RPMI7951 (cell line): ENCODE data around the gene NCKIPSD. TPM values are rescaled to one million over a fixed set of nuclear protein-coding genes. Genes with fewer than 3 reads are reported as not detected.

Experiments
- DNase-seq: peaks from one replicate; pipeline ENCODE4 v3.0.0-alpha.2; 2012; ENCODE audit warnings: low read depth
- total RNA-seq: library from RNA; depleted of rRNA; stranded (reverse); fragments of >200 nt; shearing (Covaris generic); gene quantifications from 2 replicates; pipeline ENCODE4 v1.2.3, GENCODE V29; 2014

The NCKIPSD gene
- total RNA-seq, 1 experiment from 2014 or later: 29.6 TPM

- no peak for DNase-seq
These were observed 10.9 kb upstream of the NCKIPSD start for GRCh38 chr3:48696601-48697000.

- no peak for DNase-seq
These were observed 10.4 kb upstream of the NCKIPSD start for GRCh38 chr3:48696156-48696555.

- no peak for DNase-seq
These were observed 9.7 kb upstream of the NCKIPSD start for GRCh38 chr3:48695393-48695753.

GRCh38 chr3:48694610-48695392, 9.1 kb upstream of the NCKIPSD start:
- peak; percentile 81 for DNase-seq

- DNase-seq: no peak
These were observed 8.1 kb upstream of the NCKIPSD start for GRCh38 chr3:48693826-48694225.

GRCh38 chr3:48692551-48692950, 6.8 kb upstream of the NCKIPSD start:
- DNase-seq: no peak

- no peak for DNase-seq
These were observed 5.2 kb upstream of the NCKIPSD start for GRCh38 chr3:48690846-48691458.

GRCh38 chr3:48689384-48689783, 3.7 kb upstream of the NCKIPSD start:
- DNase-seq: no peak

- DNase-seq: no peak
These were observed 3.0 kb upstream of the NCKIPSD start for GRCh38 chr3:48688737-48689075.

GRCh38 chr3:48688032-48688736, 2.5 kb upstream of the NCKIPSD start:
- no peak for DNase-seq

- no peak for DNase-seq
These were observed 1.5 kb upstream of the NCKIPSD start for GRCh38 chr3:48687220-48687678.

- no peak for DNase-seq
These were observed 964 bp upstream of the NCKIPSD start for GRCh38 chr3:48686538-48687219.

GRCh38 chr3:48685293-48685602, 467 bp downstream of the NCKIPSD start:
- no peak for DNase-seq

GRCh38 chr3:48684480-48685143, 1.1 kb downstream of the NCKIPSD start:
- DNase-seq: peak; percentile 43

GRCh38 chr3:48684054-48684349, 1.7 kb downstream of the NCKIPSD start:
- DNase-seq: no peak

GRCh38 chr3:48682786-48683185, 2.9 kb downstream of the NCKIPSD start:
- no peak for DNase-seq

- DNase-seq: no peak
These were observed 3.6 kb downstream of the NCKIPSD start for GRCh38 chr3:48681974-48682610.

GRCh38 chr3:48681541-48681880, 4.2 kb downstream of the NCKIPSD start:
- no peak for DNase-seq

GRCh38 chr3:48680811-48681540, 4.7 kb downstream of the NCKIPSD start:
- DNase-seq: no peak

GRCh38 chr3:48679411-48680391, 6.0 kb downstream of the NCKIPSD start:
- peak; percentile 37 for DNase-seq
